SK-N-SH (cell line): ENCODE results near the gene ZFP62.

ENCODE experiments used
- CHD2 ChIP-seq: fragments of 150-350 bp; IDR thresholded peaks from 2 replicates; pipeline ENCODE4 v1.6.1; 2018; ENCODE audit warnings: low read length; ENCODE audit not compliant: partially characterized antibody
- EP300 ChIP-seq, 2 experiments: IDR thresholded peaks; 2 replicates each; pipeline versions ENCODE4 v1.4.0 to v1.6.1; 2012; ENCODE audit warnings: borderline replicate concordance in 1 of 2, low read depth in 1 of 2, low read length in 1 of 2
- RAD21 ChIP-seq: IDR thresholded peaks from 2 replicates; pipeline ENCODE4 v1.6.1; 2012; ENCODE audit warnings: mild to moderate bottlenecking, low read length
- TAF1 ChIP-seq: IDR thresholded peaks from 2 replicates; pipeline ENCODE4 v1.6.1; 2012; ENCODE audit warnings: low read depth, mild to moderate bottlenecking, low read length, moderate library complexity, borderline replicate concordance
- TF ChIP-seq, protein P1 (sequence below): IDR thresholded peaks from 2 replicates; pipeline ENCODE4 v1.4.0; 2012; ENCODE audit warnings: low read depth, borderline replicate concordance
- TF ChIP-seq, protein P2 (sequence below): fragments of 200-600 bp; sonication (generic); IDR thresholded peaks from 2 replicates; pipeline ENCODE4 v1.6.1; 2017; ENCODE audit warnings: antibody characterized with exemption, mild to moderate bottlenecking, moderate library complexity
- TF ChIP-seq, protein P3 (sequence below): IDR thresholded peaks from 2 replicates; pipeline ENCODE4 v1.6.1; 2012; ENCODE audit warnings: mild to moderate bottlenecking, low read depth, low read length, moderate library complexity
- TF ChIP-seq, protein P4 (sequence below): fragments of 150-350 bp; IDR thresholded peaks from 2 replicates; pipeline ENCODE4 v1.6.1; 2017; ENCODE audit warnings: antibody characterized with exemption, low read length, low read depth, borderline replicate concordance

DNA sequence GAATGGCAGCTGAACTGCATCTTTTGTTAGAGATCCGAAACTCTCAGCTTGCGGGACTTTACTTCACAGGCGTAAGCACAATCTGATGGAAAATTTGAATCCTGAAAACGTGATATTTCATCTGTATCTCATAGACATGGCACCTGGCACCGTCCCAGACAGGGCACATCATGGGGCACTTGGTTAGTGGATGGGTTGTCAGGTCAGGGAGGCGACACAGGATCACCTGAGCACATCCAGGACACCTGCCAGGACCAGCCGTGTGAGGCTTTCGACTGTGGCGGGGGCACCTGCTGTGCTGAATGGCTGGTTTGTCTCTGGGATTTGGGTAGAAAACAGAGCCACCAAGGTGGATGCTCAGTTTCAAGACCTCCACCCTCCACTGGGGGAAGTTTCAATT, 11.3 kb upstream of the ZFP62 start:
- TF ChIP-seq, protein P1, sequence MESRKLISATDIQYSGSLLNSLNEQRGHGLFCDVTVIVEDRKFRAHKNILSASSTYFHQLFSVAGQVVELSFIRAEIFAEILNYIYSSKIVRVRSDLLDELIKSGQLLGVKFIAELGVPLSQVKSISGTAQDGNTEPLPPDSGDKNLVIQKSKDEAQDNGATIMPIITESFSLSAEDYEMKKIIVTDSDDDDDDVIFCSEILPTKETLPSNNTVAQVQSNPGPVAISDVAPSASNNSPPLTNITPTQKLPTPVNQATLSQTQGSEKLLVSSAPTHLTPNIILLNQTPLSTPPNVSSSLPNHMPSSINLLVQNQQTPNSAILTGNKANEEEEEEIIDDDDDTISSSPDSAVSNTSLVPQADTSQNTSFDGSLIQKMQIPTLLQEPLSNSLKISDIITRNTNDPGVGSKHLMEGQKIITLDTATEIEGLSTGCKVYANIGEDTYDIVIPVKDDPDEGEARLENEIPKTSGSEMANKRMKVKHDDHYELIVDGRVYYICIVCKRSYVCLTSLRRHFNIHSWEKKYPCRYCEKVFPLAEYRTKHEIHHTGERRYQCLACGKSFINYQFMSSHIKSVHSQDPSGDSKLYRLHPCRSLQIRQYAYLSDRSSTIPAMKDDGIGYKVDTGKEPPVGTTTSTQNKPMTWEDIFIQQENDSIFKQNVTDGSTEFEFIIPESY: no peak
- TF ChIP-seq EP300 (IDR thresholded peaks at IDR 0.05; ENCODE audit: borderline replicate concordance in 1 of 2, low read depth in 1 of 2, low read length in 1 of 2) (no peak), RAD21 (no peak), CHD2 (no peak), TAF1 (no peak)
- TF ChIP-seq, protein P2, sequence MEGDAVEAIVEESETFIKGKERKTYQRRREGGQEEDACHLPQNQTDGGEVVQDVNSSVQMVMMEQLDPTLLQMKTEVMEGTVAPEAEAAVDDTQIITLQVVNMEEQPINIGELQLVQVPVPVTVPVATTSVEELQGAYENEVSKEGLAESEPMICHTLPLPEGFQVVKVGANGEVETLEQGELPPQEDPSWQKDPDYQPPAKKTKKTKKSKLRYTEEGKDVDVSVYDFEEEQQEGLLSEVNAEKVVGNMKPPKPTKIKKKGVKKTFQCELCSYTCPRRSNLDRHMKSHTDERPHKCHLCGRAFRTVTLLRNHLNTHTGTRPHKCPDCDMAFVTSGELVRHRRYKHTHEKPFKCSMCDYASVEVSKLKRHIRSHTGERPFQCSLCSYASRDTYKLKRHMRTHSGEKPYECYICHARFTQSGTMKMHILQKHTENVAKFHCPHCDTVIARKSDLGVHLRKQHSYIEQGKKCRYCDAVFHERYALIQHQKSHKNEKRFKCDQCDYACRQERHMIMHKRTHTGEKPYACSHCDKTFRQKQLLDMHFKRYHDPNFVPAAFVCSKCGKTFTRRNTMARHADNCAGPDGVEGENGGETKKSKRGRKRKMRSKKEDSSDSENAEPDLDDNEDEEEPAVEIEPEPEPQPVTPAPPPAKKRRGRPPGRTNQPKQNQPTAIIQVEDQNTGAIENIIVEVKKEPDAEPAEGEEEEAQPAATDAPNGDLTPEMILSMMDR: no peak
- TF ChIP-seq, protein P3, sequence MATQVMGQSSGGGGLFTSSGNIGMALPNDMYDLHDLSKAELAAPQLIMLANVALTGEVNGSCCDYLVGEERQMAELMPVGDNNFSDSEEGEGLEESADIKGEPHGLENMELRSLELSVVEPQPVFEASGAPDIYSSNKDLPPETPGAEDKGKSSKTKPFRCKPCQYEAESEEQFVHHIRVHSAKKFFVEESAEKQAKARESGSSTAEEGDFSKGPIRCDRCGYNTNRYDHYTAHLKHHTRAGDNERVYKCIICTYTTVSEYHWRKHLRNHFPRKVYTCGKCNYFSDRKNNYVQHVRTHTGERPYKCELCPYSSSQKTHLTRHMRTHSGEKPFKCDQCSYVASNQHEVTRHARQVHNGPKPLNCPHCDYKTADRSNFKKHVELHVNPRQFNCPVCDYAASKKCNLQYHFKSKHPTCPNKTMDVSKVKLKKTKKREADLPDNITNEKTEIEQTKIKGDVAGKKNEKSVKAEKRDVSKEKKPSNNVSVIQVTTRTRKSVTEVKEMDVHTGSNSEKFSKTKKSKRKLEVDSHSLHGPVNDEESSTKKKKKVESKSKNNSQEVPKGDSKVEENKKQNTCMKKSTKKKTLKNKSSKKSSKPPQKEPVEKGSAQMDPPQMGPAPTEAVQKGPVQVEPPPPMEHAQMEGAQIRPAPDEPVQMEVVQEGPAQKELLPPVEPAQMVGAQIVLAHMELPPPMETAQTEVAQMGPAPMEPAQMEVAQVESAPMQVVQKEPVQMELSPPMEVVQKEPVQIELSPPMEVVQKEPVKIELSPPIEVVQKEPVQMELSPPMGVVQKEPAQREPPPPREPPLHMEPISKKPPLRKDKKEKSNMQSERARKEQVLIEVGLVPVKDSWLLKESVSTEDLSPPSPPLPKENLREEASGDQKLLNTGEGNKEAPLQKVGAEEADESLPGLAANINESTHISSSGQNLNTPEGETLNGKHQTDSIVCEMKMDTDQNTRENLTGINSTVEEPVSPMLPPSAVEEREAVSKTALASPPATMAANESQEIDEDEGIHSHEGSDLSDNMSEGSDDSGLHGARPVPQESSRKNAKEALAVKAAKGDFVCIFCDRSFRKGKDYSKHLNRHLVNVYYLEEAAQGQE: no peak
- TF ChIP-seq, protein P4, sequence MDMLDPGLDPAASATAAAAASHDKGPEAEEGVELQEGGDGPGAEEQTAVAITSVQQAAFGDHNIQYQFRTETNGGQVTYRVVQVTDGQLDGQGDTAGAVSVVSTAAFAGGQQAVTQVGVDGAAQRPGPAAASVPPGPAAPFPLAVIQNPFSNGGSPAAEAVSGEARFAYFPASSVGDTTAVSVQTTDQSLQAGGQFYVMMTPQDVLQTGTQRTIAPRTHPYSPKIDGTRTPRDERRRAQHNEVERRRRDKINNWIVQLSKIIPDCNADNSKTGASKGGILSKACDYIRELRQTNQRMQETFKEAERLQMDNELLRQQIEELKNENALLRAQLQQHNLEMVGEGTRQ: no peak
